GM10248 (cell line): ENCODE measurements around the gene TNFSF11.

Source experiments
- CTCF ChIA-PET: fragments of 300-600 bp; sonication (Branson Sonifier 250); formaldehyde crosslinking; extraction: SDS; loops from one replicate; lab custom pipeline; 2021; ENCODE audit warnings: antibody characterized with exemption; lab: Yijun Ruan, JAX
- POLR2A ChIA-PET: fragments of 350-650 bp; sonication (Branson Sonifier 250); formaldehyde crosslinking; extraction: SDS; loops from one replicate; lab custom pipeline; 2020; ENCODE audit warnings: antibody characterized with exemption; lab: Yijun Ruan, JAX
- DNase-seq: peaks from one replicate; pipeline ENCODE4 v3.0.0; 2012; ENCODE audit errors: extremely low spot score
- TF ChIP-seq, protein P1 (sequence below): IDR thresholded peaks from 2 replicates; pipeline ENCODE4 v1.5.1; 2012; ENCODE audit warnings: mild to moderate bottlenecking, low read depth; ENCODE audit errors: extremely low read depth, missing control alignments, control extremely low read depth

The TNFSF11 gene

DNA sequence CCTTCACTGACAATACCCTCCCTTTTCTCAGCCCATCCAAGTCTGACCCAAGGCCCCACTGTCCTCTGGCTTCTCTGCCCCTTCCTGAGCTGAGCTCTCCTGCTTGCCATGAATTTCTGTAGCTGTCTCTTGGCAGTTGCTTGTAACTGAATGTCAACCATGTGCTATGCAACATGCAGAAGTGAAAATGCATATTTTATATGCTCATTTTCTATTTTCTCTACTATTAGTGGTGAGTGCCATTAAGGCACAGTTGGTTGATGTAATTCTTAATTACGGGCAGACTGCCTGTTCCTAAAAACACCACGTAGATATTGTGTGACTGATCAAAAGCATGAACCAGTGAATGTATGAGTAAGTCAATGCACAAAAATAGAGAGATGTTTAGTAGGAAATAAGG is 29.6 kb downstream of the TNFSF11 start:
- TF ChIP-seq, protein P1, sequence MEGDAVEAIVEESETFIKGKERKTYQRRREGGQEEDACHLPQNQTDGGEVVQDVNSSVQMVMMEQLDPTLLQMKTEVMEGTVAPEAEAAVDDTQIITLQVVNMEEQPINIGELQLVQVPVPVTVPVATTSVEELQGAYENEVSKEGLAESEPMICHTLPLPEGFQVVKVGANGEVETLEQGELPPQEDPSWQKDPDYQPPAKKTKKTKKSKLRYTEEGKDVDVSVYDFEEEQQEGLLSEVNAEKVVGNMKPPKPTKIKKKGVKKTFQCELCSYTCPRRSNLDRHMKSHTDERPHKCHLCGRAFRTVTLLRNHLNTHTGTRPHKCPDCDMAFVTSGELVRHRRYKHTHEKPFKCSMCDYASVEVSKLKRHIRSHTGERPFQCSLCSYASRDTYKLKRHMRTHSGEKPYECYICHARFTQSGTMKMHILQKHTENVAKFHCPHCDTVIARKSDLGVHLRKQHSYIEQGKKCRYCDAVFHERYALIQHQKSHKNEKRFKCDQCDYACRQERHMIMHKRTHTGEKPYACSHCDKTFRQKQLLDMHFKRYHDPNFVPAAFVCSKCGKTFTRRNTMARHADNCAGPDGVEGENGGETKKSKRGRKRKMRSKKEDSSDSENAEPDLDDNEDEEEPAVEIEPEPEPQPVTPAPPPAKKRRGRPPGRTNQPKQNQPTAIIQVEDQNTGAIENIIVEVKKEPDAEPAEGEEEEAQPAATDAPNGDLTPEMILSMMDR = no peak
- ChIA-PET CTCF (interaction anchor here (0.7 to 1.2 kb wide), 2 partner anchors 8 to 9 kb away, joined by 3 read pairs; no protein-coding TSS in a partner anchor), POLR2A (interaction anchor here (0.5 kb wide), 1 partner anchor 61 kb away, joined by 3 read pairs; no protein-coding TSS in a partner anchor)
- DNase-seq = no peak

DNA sequence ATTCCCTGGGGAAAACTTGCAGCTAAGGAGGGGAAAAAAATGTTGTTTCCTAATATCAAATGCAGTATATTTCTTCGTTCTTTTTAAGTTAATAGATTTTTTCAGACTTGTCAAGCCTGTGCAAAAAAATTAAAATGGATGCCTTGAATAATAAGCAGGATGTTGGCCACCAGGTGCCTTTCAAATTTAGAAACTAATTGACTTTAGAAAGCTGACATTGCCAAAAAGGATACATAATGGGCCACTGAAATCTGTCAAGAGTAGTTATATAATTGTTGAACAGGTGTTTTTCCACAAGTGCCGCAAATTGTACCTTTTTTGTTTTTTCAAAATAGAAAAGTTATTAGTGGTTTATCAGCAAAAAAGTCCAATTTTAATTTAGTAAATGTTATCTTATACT is 33.6 kb downstream of the TNFSF11 start:
- TF ChIP-seq, protein P1 = no peak
- no peak for DNase-seq
- CTCF ChIA-PET = no interaction called here
- POLR2A ChIA-PET = no interaction called here

DNA sequence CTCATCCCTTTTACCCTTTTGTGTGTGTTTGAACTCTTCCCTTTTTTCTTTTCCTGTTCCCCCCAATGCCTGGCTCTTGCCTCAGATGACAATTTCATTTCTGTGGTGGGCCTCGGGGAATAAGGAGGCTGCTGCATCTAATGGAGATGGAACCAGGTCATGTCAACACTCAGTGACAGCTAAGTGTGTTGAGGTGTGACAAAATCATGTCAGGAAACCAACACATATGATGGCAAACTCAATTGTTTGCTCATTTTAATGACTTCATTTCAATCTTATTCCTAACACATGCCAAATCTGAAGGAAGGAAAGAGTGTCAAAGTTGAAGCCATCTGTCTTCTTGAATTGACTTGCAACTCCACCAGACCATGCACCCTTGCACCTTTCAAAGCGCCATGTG is 36.7 kb downstream of the TNFSF11 start:
- ChIA-PET POLR2A (interaction anchor here (0.6 kb wide), 1 partner anchor 361 kb away, joined by 3 read pairs; no protein-coding TSS in a partner anchor), CTCF (interaction anchor here (0.8 to 1.0 kb wide), 2 partner anchors 15 to 51 kb away, joined by 3 read pairs; no protein-coding TSS in a partner anchor)
- TF ChIP-seq, protein P1 = no peak
- no peak for DNase-seq

DNA sequence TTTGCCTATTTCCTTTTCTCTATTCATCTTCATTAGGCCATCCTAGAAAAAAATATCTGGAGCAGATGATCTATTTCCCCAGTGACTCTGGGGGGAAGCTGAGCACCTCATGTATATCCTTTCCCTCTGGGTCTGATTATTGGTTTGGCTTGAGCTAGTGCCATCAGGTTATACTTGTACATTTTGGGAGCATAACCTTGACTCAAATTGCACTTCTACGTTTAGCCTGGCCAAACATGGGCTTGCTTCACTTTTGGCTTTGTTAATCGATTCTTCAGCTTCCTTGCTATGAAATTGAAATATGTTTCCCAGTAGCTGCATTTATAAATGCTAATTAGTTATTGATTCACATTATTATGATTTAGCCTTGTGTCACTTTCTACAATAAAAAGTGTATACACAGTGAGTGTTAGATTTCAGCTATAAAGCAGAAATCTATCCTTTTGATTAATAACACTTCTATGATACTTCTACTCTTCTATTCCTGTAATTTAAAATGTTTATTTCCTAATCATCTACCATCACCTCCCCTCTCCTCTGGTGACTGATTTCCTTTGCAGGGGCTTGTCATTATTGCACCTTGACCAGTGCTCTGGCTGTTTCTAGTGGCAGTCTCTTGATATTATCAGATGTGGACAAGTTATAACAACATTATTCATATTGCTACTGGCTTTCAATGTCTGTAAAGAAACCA is 37.3 kb downstream of the TNFSF11 start:
- ChIA-PET CTCF (interaction anchor here (0.8 to 3.2 kb wide), 3 partner anchors 14 to 51 kb away, joined by 3 to 10 read pairs (median 3); no protein-coding TSS in a partner anchor), POLR2A (no interaction called here)
- TF ChIP-seq, protein P1 = no peak
- no peak for DNase-seq

DNA sequence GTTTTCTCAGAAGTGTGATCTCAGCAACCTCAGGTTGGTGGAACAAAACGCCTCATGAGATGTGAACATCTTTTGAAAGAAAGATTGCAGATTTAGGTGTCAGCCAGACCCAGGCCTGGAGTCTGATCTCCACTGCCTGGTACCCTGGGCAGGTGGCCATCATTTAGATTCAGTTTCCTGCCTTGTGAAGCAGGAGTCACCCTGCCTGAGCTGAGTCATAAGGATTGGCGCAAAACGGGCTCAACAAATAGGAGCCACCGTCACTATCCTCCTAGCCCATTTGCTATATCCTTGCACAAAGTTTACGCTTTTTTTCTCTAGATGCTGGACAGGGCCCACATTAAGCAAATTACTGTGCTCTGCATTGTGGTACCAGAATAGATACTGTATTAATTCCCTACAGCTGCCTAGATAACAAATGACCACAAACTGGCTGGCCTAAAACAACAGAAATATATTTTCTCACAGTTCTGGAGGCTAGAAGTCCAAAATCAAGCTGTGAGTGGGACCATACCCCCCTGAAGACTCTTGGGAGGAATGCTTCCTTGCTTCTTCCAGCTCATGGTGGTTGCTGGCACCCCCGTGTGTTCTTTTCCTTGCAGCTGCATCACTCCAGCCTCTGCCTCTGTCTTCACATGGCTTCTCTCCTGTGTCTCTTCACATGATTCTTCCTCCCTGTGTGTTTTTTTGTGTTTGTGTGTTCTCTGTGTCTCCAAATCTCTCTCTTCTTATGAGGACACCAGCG is 38.2 kb downstream of the TNFSF11 start:
- ChIA-PET POLR2A (no interaction called here), CTCF (interaction anchor here (1.2 to 3.2 kb wide), 2 partner anchors 15 to 17 kb away, joined by 3 to 10 read pairs; no protein-coding TSS in a partner anchor)
- DNase-seq = no peak
- TF ChIP-seq, protein P1 = no peak

DNA sequence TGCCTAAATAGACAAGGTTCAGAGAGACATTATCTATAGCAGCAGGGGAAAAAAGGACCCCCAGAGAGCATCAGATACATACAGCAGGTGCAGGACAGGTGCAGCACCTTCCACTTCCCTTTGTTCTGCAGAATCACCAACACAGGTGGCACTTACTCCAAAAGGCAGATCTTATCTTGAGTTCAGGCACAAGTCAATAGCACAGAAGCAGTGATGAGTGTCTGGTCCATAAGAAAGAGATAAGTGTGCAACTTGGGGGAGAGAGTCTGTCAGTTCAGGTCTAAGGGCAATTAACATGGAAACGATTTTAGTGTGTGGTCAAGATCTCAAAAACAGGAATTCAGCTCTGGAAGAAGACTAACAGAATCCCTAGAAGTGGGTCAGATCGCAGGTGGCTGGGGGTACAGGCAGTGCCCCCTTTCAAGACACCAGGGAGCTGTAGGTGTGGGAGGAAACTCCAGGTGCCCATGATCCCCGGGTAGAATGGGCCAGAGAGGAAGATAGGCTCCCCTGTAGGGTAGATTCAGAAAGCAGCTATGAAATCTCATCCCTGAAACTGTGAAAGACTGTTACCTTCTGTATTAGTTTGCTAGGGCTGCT is 40.6 kb downstream of the TNFSF11 start:
- POLR2A ChIA-PET = no interaction called here
- no peak for DNase-seq
- CTCF ChIA-PET = no interaction called here
- TF ChIP-seq, protein P1 = no peak
